Mucosa of stomach (tissue), 1 donor: ENCODE data around the gene OR7D2.

Experiments used
- H3K27me3 ChIP-seq: one replicate; pipeline ENCODE4 v1.7.0; 2013; ENCODE audit warnings: mild to moderate bottlenecking, low read length; ENCODE audit not compliant: control insufficient read depth, insufficient read depth
- H3K36me3 ChIP-seq: one replicate; pipeline ENCODE4 v1.7.0; 2013; ENCODE audit warnings: low read length; ENCODE audit not compliant: control insufficient read depth, insufficient read depth
- H3K4me1 ChIP-seq: one replicate; pipeline ENCODE4 v1.7.0; 2013; ENCODE audit warnings: mild to moderate bottlenecking, low read length; ENCODE audit not compliant: control insufficient read depth, insufficient read depth
- H3K4me3 ChIP-seq: one replicate; pipeline ENCODE4 v1.7.0; 2013; ENCODE audit warnings: low read length
- H3K9ac ChIP-seq: one replicate; pipeline ENCODE4 v1.7.0; 2013; ENCODE audit warnings: mild to moderate bottlenecking, low read length, moderate library complexity
- H3K9me3 ChIP-seq: one replicate; pipeline ENCODE4 v1.7.0; 2013; ENCODE audit warnings: mild to moderate bottlenecking, low read length, moderate library complexity; ENCODE audit not compliant: control insufficient read depth
- donor health status: Pancreatic carcinoma.

The OR7D2 gene

DNA sequence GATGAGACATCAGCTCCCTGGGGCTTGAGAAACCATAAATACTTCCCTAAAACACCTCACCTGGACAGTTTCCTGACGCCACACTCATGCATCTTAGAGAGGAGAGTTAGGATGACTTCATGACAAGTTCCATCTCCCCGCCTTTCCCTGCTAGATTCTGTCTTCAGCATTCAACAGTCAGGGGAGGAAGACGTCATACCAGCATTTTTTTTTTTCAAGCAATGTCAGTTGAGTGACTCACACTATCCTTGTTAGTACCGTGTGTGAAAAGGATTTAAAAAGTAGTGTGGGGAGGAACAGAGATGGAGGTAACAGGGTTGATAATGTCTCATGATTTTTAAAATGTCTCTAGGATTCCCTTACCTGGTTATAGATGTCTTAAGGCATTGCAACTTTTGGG is at the start of gene OR7D2:
OR7D2 (plus strand) TSS at position 79 of the 400 bp plus-strand sequence. CDS start 6,803 bp downstream, outside the sequence.
- Histone ChIP-seq H3K4me3 (no peak within 1 kb of the TSS), H3K9ac (no peak within 1 kb of the TSS), H3K9me3 (no peaks in the 10 kb centered on the region), H3K36me3 (no peaks in the 10 kb centered on the region), H3K4me1 (no peaks in the 10 kb centered on the region), H3K27me3 (no peaks in the 10 kb centered on the region)

DNA sequence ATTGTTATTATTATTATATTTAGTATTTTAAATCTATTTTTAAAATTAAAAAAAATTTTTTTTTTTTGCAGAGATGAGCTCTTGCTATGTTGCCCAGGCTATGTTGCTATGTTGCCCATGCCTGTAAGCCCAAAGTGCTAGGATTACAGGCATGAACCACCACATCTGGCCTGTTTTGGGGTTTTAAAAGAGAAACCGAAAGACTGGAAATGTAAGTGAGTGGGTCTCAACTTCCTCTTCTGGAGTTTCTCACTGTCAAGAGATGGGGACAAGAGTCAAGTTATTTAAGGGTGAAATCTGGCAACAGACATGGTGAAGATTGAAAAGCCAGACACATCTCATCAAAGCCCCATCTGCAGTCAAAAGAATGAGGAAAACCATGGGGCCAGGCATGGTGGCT is 47.8 kb upstream of the OR7D2 start:
- no peaks in the 10 kb centered on the region for H3K4me1 ChIP-seq
- H3K36me3 ChIP-seq = no peaks in the 10 kb centered on the region
- H3K9ac ChIP-seq = no peak overlapping the region
- no peak overlapping the region for H3K4me3 ChIP-seq
- no peaks in the 10 kb centered on the region for H3K27me3 ChIP-seq
- no peaks in the 10 kb centered on the region for H3K9me3 ChIP-seq

DNA sequence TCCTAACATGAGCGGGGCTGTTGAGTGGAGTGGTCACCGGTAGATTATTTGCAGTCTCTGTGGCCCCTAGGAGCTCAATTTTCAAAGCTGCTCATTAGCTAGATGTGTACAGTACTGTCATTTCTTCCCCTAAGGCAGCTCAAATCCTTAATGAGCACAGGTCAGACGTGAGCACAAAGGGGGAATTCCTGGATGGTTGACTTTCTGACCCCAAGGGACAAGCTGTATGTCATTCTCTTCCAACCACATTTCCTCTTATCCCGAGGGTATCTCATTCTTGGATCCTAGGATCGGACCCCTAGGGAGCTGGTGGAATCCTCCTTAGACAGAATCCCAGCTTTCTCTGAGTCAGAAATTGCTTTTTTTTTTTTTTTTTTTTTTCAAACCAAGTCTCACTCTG is 46.4 kb upstream of the OR7D2 start:
- Histone ChIP-seq H3K36me3 (no peaks in the 10 kb centered on the region), H3K9me3 (no peaks in the 10 kb centered on the region)

DNA sequence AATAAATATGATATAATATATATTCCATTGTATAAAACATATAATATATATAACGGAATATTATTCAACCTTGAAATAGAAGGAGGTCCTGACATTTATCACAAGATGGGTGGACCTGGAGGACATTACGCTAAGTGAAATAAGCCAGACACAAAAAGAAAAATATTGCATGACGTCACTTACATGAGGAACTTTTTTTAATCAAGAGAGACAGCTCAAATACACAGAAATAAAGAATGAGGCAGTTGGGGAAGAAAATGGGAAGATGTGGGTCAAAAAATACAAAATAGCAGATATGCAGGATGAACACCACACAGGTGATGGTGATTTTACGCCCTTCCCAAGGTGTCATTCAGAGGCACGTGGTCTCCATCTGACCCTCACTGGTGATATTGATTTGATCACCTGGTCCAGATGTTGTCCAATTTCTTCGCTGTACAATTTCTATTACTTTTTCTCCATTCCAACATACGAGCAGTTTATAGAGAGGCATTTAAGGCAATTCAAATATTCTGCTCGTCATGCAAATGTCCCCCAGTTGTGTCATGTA is 39.1 kb upstream of the OR7D2 start:
- peak overlapping the region; percentile 92 for H3K9ac ChIP-seq
- H3K4me1 ChIP-seq = no peaks in the 10 kb centered on the region
- no peaks in the 10 kb centered on the region for H3K27me3 ChIP-seq
- H3K36me3 ChIP-seq = no peaks in the 10 kb centered on the region
- H3K4me3 ChIP-seq = peak overlapping the region; percentile 92
- peaks cover 4% of the 10 kb centered on the region for H3K9me3 ChIP-seq

More for the DNA sequence above, 46.4 kb upstream of the OR7D2 start:
- H3K4me1 ChIP-seq = no peaks in the 10 kb centered on the region
- no peak overlapping the region for H3K9ac ChIP-seq
- H3K27me3 ChIP-seq = no peaks in the 10 kb centered on the region
- H3K4me3 ChIP-seq = no peak overlapping the region

DNA sequence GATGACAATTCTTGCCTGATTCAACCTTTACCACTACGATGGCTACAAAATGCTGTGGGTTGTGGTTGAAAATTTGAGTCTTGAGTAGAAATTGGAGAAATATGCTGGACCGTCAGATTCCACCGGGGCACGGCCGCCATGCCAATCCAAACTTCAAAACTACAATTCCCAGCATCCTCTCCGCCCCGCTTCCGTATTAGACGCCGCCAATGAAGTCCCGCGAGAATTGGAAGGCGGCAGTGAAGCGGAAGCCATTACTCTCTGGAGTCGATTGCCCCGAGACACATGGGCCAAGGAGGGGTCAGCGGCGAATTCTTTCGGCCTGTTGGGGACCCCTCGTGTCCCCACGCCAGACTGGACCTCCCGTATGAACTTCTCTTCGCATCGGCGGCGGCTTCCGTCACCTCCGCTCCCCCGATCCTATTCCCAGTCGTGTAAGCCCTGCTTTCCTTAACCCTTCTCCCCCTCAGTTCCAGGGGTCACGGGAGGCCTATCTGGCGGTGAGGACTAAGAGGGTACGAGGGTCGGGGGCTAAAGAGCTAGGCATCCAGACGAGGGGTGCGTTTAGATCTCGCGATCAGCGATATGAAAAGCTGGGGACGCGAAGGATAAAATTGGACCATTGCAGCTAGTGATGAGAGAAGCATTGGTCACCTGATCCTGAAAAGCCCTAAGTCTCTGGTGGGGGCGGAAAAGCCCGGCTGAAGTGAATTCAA is 38.5 kb upstream of the OR7D2 start, which contains the start of gene ZNF317:
ZNF317 (plus strand) TSS at position 239 of the 716 bp plus-strand sequence. CDS start 15,620 bp downstream, outside the sequence.
- Histone ChIP-seq H3K9me3 (peaks cover 4% of the 10 kb centered on the region), H3K4me1 (no peaks in the 10 kb centered on the region), H3K4me3 (peak within 1 kb of the TSS; percentile 92), H3K36me3 (no peaks in the 10 kb centered on the region), H3K27me3 (no peaks in the 10 kb centered on the region), H3K9ac (peak within 1 kb of the TSS; percentile 92)

DNA sequence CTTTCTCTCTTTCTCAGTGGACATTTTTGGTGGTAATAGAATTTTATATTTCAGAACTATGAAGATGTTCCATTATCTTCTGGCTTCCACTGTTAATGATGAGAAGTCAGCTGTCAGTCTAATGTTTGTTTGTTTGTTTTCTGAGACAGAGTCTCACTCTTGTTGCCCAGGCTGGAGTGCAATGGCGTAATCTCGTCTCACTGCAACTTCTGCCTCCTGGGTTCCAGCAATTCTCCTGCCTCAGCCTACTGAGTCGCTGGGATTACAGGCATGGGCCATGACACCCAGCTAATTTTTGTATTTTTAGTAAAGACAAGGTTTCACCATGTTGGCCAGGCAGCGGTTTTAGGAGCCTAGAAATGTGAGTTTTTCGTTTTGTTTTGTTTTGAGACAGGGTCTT is 33.9 kb upstream of the OR7D2 start:
- H3K9ac ChIP-seq = no peak overlapping the region
- no peak overlapping the region for H3K4me3 ChIP-seq
- no peaks in the 10 kb centered on the region for H3K36me3 ChIP-seq
- peaks cover 3% of the 10 kb centered on the region for H3K4me1 ChIP-seq
- peaks cover 4% of the 10 kb centered on the region for H3K9me3 ChIP-seq
- no peaks in the 10 kb centered on the region for H3K27me3 ChIP-seq

DNA sequence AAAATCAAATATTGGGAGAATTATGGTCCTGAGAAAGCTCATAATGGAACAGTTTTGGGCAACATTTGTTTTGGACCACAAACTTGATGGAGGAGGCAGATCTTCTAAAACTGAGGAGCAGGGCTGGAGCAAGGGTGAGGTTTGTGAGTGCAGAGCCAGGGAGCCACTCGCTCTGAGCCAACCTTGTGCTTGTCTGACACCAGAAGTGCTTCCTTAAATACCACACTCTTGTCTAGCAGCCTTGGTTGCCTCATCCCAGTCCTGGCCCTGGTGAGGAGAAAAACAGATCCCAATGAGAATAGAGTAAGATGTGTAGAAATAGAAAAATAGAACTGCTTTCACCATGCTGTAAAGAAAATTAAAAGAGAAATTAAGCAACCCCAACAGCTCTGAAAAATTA is 31.9 kb upstream of the OR7D2 start:
- H3K4me1 ChIP-seq = peaks cover 7% of the 10 kb centered on the region
- H3K36me3 ChIP-seq = no peaks in the 10 kb centered on the region
- no peak overlapping the region for H3K4me3 ChIP-seq
- H3K9me3 ChIP-seq = peaks cover 4% of the 10 kb centered on the region
- no peak overlapping the region for H3K9ac ChIP-seq
- no peaks in the 10 kb centered on the region for H3K27me3 ChIP-seq

DNA sequence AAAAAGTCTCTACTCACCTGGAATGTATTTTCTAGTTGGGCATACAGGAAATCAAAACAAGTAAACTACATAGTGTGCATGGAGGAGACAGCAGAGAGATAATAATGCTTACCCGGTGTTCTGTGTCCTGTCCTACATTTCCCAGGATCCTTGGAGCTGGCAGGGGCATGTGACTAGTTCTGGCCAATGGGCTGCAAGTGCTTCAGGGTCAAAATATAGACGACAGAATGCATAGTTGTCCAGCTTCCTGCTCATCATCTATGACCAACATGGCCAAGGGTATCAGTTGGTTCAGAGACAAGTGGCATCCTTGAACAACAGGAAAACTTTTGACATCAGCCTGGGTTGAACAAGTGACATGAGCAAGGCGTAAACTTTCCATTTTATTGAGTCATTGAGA is 30.1 kb upstream of the OR7D2 start:
- H3K9ac ChIP-seq = no peak overlapping the region
- H3K36me3 ChIP-seq = no peaks in the 10 kb centered on the region
- no peak overlapping the region for H3K4me3 ChIP-seq
- no peaks in the 10 kb centered on the region for H3K27me3 ChIP-seq
- H3K4me1 ChIP-seq = peaks cover 7% of the 10 kb centered on the region
- peaks cover 4% of the 10 kb centered on the region for H3K9me3 ChIP-seq

DNA sequence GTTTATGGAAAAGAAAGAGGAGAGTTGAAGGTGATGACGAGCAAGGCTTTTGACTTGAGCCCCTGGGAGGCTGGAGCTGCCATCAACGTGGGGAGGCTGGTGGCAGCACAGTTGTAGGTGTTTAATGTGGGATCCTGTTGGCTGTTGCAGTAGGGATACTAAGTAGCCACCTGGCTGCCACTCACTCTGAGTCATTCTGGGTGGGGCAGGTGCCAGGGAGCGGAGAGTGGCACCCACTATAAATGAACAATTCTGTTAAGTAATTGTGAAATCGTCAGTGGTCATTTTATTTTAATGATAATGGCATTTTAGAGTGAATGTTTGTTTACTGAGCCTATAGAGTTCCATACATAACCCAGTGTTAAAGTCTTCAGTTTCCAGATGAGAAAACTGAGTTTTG is 28.8 kb upstream of the OR7D2 start:
- no peaks in the 10 kb centered on the region for H3K27me3 ChIP-seq
- no peak overlapping the region for H3K9ac ChIP-seq
- H3K4me1 ChIP-seq = peaks cover 7% of the 10 kb centered on the region
- H3K4me3 ChIP-seq = no peak overlapping the region
- no peaks in the 10 kb centered on the region for H3K9me3 ChIP-seq
- no peaks in the 10 kb centered on the region for H3K36me3 ChIP-seq

DNA sequence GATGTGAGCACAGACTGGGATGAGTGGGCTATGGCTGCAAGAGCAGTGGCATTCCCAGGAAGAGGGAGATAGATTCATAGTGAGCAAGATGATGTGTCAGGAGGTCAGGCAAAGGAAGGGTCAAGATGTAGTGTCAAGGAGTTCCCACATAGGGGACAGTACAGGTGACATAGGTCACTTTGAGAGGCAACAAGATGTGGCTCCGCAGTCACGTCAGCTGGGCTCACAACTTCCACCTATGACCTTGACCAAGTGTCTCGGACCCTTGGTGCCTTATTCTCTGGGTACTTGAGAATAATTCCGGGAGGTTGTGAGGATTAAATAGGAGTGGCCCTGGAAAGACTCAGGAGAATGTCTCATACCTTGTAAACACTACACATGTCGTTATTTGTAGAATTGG is 28.1 kb upstream of the OR7D2 start:
- no peaks in the 10 kb centered on the region for H3K27me3 ChIP-seq
- peaks cover 7% of the 10 kb centered on the region for H3K4me1 ChIP-seq
- no peaks in the 10 kb centered on the region for H3K36me3 ChIP-seq

DNA sequence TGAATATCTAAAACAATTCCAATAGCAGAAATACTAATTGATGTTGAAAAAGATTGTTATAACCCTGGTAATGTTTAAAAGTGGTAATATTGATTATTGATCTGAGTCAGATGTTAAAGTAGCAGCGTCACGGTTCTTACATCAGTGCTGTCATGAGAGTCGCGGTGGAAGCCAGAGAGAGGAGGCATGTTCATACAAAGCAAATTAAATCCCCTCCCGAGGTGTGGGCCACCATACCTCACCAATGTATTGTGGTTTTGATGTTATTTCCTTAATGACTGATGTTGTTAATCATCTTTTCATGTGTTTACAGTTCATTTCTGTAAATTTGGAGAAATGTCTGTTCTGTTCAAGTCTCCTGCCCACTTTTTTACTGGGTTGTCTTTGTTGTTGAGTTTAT is 27.4 kb upstream of the OR7D2 start:
- no peak overlapping the region for H3K4me3 ChIP-seq
- H3K9me3 ChIP-seq = no peaks in the 10 kb centered on the region
- H3K36me3 ChIP-seq = no peaks in the 10 kb centered on the region

More for the DNA sequence above, 28.1 kb upstream of the OR7D2 start:
- H3K4me3 ChIP-seq = no peak overlapping the region
- H3K9ac ChIP-seq = no peak overlapping the region
- H3K9me3 ChIP-seq = no peaks in the 10 kb centered on the region

DNA sequence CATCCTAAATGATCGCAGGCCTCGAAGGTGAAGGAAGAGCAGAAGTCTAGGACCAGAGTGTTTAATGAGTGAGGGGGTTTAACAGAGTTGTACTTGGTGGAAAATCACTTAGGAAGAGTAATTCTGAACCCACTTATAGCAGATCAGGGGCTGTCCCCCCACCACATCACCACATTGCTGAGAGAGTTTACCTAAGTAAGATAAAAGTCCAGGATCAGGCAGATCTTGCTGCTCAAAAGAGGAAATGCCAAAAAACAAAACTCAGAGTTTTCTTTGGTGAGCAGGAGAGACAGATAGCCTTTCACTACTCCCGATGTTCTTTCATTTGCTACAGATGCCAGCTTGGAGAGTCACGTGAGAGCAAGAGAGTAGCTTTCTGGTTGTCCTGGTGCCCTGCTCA is 23.2 kb upstream of the OR7D2 start:
- Histone ChIP-seq H3K9me3 (peaks cover 5% of the 10 kb centered on the region), H3K9ac (no peak overlapping the region), H3K36me3 (peaks cover 17% of the 10 kb centered on the region)

More for the DNA sequence above, 27.4 kb upstream of the OR7D2 start:
- Histone ChIP-seq H3K4me1 (peaks cover 7% of the 10 kb centered on the region), H3K27me3 (no peaks in the 10 kb centered on the region), H3K9ac (no peak overlapping the region)

More for the DNA sequence above, 23.2 kb upstream of the OR7D2 start:
- no peaks in the 10 kb centered on the region for H3K27me3 ChIP-seq
- no peaks in the 10 kb centered on the region for H3K4me1 ChIP-seq
- H3K4me3 ChIP-seq = no peak overlapping the region
